ENCODE results near the gene ARID4B. TPM values are rescaled to one million over a fixed set of nuclear protein-coding genes. Genes with fewer than 3 reads are reported as not detected.

ARID4B gene
- total RNA-seq, result 14.9 and 18.8 TPM in 2 replicates

GRCh38 chr1:235327559-235328270 lies at the start of gene ARID4B:
Gene ARID4B (minus strand): TSS chr1:235328179. CDS start chr1:235326919, 1,260 bp downstream.

GRCh38 chr1:235367000-235367908 lies 39.3 kb upstream of the ARID4B start, which contains the start of gene TBCE:
Gene TBCE (plus strand): TSS chr1:235367427. CDS start chr1:235380050, 12,623 bp downstream.

GRCh38 chr1:235328271-235329138 lies 526 bp upstream of the ARID4B start, which contains the start of gene GGPS1:
Gene GGPS1 (plus strand): TSS chr1:235328570. CDS start chr1:235335265, 6,695 bp downstream.

GRCh38 chr1:235160957-235161684 lies 166.9 kb downstream of the ARID4B start, which contains the start of gene RBM34:
Gene RBM34 (minus strand): TSS chr1:235161250. CDS start chr1:235161226, 24 bp downstream.

GRCh38 chr1:235128456-235129328 lies 199.3 kb downstream of the ARID4B start, which contains the start of gene TOMM20:
Gene TOMM20 (minus strand): TSS chr1:235128837. CDS start chr1:235128715, 122 bp downstream.

Other genes starting within 250 kb of the ARID4B start
- gene TOMM20, start 199.3 kb downstream of the ARID4B start, total RNA-seq, result 83.9 and 159 TPM in 2 replicates
- 74.2 and 83.3 TPM in 2 replicates for gene RBM34, start 166.9 kb downstream of the ARID4B start, total RNA-seq
- gene GGPS1, start 391 bp upstream of the ARID4B start, total RNA-seq, result 19.8 and 33.2 TPM in 2 replicates
- gene TBCE, start 39.2 kb upstream of the ARID4B start, total RNA-seq, result 17.9 and 26.3 TPM in 2 replicates
- gene B3GALNT2, start 176.3 kb upstream of the ARID4B start, total RNA-seq, result 51.4 and 70.6 TPM in 2 replicates

Data from tracheal epithelial cell (primary cell).